ENCODE results near the gene XPNPEP3.
A peak's percentile ranks its signal among the peaks of the same experiment; 100 is the strongest.

XPNPEP3 gene

DNA sequence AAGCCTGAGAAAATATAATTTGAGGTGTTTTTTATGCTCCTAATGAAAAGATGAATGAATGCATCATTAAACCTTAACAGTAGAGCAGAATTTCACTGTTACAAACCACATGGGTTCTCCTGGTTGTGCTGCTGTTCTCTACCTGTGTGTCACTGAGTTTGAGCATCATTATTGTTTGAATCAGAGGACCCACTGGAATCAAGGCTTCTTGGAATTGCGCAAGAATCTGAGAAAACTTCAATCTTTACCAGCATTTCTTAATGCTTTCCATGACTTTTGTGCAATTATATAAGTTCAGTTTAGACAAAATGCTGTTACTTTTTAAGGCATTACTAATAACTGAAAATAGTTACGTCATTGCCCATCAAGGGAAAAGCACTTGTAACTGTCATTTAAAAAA lies 75.4 kb downstream of the XPNPEP3 start:
- Histone ChIP-seq H3K4me1 (peaks cover 3% of the 10 kb centered on the region; the same call in 1 of the 2 replicates), H3K27me3 (no peaks in the 10 kb centered on the region), H3K4me3 (ENCODE audit: low read depth, low read length) (no peak overlapping the region), H3K36me3 (no peaks in the 10 kb centered on the region; the same call in 1 of the 2 replicates), H3K9me3 (no peaks in the 10 kb centered on the region)
- TF ChIP-seq, protein P1, sequence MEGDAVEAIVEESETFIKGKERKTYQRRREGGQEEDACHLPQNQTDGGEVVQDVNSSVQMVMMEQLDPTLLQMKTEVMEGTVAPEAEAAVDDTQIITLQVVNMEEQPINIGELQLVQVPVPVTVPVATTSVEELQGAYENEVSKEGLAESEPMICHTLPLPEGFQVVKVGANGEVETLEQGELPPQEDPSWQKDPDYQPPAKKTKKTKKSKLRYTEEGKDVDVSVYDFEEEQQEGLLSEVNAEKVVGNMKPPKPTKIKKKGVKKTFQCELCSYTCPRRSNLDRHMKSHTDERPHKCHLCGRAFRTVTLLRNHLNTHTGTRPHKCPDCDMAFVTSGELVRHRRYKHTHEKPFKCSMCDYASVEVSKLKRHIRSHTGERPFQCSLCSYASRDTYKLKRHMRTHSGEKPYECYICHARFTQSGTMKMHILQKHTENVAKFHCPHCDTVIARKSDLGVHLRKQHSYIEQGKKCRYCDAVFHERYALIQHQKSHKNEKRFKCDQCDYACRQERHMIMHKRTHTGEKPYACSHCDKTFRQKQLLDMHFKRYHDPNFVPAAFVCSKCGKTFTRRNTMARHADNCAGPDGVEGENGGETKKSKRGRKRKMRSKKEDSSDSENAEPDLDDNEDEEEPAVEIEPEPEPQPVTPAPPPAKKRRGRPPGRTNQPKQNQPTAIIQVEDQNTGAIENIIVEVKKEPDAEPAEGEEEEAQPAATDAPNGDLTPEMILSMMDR (IDR thresholded peaks at IDR 0.05; ENCODE audit: low read depth, low read length), result no peak
- DNase-seq, result no peak

- Histone ChIP-seq H3K4me3 (ENCODE audit: low read depth, low read length) (no peak overlapping the region), H3K27me3 (no peaks in the 10 kb centered on the region), H3K4me1 (no peaks in the 10 kb centered on the region), H3K9me3 (no peaks in the 10 kb centered on the region), H3K36me3 (no peaks in the 10 kb centered on the region; the same call in 1 of the 2 replicates)
- TF ChIP-seq, protein P1 (IDR thresholded peaks at IDR 0.05; ENCODE audit: low read depth, low read length), result no peak
- DNase-seq, result no peak
Measured at GRCh38 chr22:40939202-40939601, 82.3 kb downstream of the XPNPEP3 start.

DNA sequence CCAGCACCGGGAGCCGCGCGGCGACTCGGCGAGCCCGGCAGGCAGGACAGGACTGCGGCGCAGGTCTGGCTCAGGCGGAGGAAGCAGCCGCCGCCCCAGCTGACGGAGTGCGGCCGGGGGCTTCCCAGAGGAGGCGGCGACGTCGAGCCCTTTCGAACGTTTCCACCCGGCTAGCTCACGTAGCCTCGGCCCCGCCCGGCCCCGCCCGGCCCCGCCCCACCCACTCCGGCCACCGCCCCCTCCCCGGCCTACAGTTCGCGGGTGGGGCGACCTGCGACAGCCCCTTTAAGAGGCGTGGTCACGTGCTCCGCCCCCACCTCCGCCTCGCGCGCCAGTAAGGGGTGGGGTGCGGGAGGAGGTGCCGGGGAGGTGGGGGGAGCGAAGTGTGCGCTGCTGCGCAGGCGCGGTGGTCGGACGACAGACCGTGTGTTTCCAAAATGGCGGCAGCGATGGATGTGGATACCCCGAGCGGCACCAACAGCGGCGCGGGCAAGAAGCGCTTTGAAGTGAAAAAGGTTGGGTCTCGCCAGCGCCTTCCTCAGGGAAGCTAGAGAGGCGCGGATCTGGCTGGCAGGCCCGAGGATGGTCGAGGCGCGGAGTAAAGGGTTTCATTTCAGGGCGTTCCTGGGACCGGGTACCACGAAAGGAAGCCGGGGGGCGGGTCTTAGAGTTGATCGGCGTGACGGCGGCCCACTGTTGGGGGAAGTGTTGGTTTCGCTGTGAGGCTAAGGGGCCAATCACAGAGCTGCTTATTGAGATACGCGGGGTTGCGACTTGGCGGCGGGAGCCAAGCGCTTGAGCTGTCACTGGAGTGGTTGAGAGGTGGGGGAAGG lies 94.2 kb downstream of the XPNPEP3 start, which contains the start of gene RBX1:
TSS of gene RBX1 (plus strand) at position 417 of the 833 bp plus-strand sequence. CDS start at position 438, 21 bp downstream.
- Histone ChIP-seq H3K27me3 (no peaks in the 10 kb centered on the region), H3K36me3 (peaks cover 27% of the 10 kb centered on the region), H3K4me3 (ENCODE audit: low read depth, low read length) (peak within 1 kb of the TSS; percentile 93), H3K9me3 (no peaks in the 10 kb centered on the region), H3K4me1 (no peaks in the 10 kb centered on the region)
- TF ChIP-seq, protein P1 (IDR thresholded peaks at IDR 0.05; ENCODE audit: low read depth, low read length), result no peak
- DNase-seq, result peak; percentile 99

DNA sequence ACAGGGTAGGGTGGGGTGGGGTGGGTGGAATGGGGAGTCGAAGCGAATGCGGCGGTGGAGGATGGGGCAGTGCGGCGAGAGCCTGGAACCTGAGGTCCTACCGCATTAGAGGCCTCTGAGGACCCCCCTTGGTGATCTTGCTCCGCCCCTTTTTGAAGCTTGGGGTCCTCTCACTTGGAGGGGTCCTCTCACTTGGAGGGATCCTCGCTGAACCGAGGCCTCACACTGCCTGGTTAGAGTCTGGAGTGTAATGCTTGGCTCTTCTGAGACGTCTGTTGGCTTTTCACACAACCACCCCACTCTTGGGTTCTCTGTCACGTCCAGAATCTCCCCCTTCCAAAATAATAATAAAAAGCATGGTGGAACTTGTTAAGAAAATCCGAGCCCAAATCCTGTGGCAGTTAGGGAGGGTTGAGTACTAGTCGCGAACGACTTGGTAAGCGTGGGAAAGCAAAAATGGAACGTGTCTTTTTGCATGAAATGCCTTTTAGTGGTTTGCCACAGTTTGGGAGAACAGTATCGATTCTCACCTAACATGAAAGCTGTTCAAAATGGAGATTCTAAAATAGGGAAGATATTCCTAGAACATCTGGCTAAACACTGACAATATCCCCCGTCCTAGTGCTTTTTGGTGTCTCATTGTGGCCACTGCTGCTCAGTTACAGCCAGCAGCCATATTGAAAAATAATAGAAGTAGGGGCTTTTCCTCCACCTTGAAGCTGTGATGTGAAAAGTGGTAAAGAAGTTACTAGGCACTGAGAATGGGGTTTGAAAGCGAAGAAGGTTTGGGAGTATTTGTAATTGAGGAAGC lies 95.1 kb downstream of the XPNPEP3 start:
- Histone ChIP-seq H3K27me3 (no peaks in the 10 kb centered on the region), H3K36me3 (peaks cover 31% of the 10 kb centered on the region), H3K4me3 (ENCODE audit: low read depth, low read length) (peak overlapping the region; percentile 93), H3K4me1 (no peaks in the 10 kb centered on the region), H3K9me3 (no peaks in the 10 kb centered on the region)
- DNase-seq, result no peak
- TF ChIP-seq, protein P1 (IDR thresholded peaks at IDR 0.05; ENCODE audit: low read depth, low read length), result no peak

GRCh38 chr22:40953471-40953870 lies 96.5 kb downstream of the XPNPEP3 start:
- Histone ChIP-seq H3K9me3 (no peaks in the 10 kb centered on the region), H3K27me3 (no peaks in the 10 kb centered on the region), H3K4me1 (no peaks in the 10 kb centered on the region), H3K36me3 (peaks cover 45% of the 10 kb centered on the region), H3K4me3 (ENCODE audit: low read depth, low read length) (no peak overlapping the region)
- TF ChIP-seq, protein P1 (IDR thresholded peaks at IDR 0.05; ENCODE audit: low read depth, low read length), result no peak
- DNase-seq, result no peak
